GM08714 (cell line): ENCODE results near the gene EFNA4.

Experiments used
- H3K4me3 ChIP-seq: fragments of 200-500 bp; sonication (Bioruptor generic); 2 replicates; pipeline ENCODE4 v1.5.1; 2014; ENCODE audit warnings: mild to moderate bottlenecking, low read length, inconsistent platforms
- ZNF274 ChIP-seq: IDR thresholded peaks from 2 replicates; pipeline ENCODE4 v1.6.1; 2012; ENCODE audit warnings: mild to moderate bottlenecking, low read depth, low read length

The EFNA4 gene

GRCh38 chr1:155052439-155053395 is 10.8 kb upstream of the EFNA4 start:
- H3K4me3 ChIP-seq, result peak overlapping the region; percentile 81; the same call in 1 of the 2 replicates
- TF ChIP-seq ZNF274, result no peak

DNA sequence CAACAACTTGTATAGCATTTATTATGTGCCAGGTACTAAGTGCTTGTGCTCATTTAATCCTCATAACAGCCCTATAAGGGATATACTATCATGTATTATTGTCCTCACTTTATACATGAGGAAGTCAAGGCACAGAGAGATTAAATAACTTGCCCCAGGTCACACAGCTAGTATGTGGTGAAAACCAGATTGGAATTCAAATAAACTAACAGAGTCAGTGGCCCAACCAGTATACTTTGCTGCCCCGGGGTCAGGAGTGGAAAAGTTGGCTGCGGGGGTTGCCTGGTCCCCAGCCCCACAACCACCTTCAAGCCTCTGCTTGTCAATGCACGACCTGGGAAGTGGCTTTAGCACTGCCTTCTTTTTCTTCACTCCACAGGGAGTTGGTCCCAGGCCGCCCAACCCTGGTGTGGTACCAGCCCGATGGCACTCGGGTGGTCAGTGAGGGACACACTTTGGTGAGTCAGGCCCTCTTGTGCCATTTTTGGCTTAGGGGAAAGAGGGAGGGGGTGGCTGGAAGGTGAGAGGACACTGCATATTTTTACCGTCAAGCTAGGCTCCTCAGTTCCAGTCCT is 9.9 kb upstream of the EFNA4 start:
- H3K4me3 ChIP-seq, result no peak overlapping the region
- no peak for TF ChIP-seq ZNF274

GRCh38 chr1:155057104-155057503 is 6.4 kb upstream of the EFNA4 start:
- no peak overlapping the region for H3K4me3 ChIP-seq
- no peak for TF ChIP-seq ZNF274

GRCh38 chr1:155057788-155058211 is 5.7 kb upstream of the EFNA4 start:
- no peak for TF ChIP-seq ZNF274

DNA sequence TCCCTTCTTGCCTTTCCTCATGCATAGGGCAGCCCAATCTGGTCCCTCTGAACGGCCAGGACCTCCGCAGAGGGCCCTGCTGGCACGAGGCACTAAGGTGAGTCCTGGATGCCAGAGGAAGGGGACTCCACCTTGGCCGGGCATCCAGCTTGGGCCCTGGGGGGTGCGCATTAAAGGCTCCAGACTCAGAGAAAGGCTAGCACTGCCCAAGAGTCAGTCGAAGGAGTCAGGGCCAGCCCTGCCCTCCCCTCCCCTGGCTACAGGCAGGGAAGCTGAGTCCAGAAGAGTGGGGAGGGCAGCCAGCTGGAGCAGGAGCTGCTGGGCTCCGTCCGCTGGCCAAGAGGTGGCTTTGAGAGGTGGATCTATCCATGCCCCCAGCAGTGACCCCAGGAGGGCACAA is 2.8 kb upstream of the EFNA4 start:
- TF ChIP-seq ZNF274, result no peak
- H3K4me3 ChIP-seq, result no peak overlapping the region

More at GRCh38 chr1:155057788-155058211, 5.7 kb upstream of the EFNA4 start:
- no peak overlapping the region for H3K4me3 ChIP-seq

DNA sequence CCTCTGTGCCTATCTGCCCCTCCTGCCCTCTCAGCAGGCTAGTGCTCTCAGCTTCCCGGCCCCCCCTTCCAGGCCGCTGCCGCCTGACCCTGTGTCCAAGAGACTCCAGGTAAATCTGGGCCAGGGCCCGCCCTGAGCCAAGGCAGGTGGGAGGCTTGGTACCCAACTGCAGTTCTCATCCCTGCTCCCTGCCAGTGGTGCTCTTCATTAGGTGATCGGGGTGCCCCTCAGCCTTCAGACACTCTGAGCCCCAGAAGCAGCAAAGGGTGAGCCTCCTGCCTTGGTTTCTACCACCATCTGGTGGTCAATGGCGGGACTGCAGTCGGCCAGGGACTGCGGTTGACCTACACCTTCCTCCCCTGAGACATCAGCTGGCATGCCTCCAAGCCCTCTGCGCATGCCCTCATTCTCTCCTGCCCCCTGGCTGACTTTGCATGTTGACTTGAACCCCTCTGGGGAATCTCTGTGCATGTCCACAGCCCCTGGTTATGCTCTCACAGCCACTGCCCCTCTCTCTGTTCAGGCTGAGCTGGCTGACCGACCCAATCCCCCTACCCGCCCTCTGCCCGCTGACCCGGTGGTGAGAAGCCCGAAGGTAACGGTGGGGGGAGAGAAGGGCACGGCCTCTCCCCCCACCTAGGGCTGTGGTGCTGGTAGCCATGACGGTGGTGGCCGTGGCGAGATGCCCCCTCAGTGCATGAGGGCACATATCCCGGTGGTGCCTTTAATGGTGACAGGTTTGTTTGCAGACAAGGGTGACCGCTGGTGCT is 2.0 kb upstream of the EFNA4 start:
- TF ChIP-seq ZNF274, result no peak
- no peak overlapping the region for H3K4me3 ChIP-seq

- no peak for TF ChIP-seq ZNF274
- no peak overlapping the region for H3K4me3 ChIP-seq
These were observed 1.3 kb upstream of the EFNA4 start for GRCh38 chr1:155062151-155062686.

DNA sequence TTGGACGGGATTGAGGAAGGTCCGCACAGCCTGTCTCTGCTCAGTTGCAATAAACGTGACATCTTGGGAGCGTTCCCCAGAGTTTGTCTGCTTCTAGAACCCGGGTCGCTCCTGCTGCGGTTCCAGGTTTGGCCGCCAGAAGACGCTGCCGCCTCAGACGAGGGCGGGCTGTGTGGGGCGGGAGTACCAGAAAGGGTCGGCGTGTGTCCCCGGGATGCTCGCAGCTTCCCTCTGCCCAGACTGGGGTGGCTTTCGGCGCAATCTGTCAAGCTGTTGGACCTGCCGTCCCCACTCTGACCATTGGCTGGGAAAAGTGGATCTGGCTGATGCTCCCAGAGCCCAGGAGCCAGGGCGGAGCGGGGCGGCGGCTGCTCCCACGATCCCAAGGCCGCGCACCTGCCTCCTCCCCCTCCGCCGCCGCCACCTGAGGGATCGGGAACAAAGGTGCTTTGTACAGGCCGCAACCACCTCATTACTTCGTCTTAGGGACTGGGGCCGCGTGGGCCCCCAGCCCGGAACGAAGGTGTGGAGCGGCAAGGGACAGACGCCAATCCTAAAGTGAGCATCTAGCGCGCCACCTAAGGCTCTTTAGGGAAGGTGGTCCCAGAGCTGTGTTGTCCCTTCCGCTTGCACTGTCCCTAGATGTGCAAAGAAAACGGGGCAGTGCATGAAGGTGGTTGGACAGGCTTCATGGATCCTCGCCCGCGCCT is 683 bp upstream of the EFNA4 start:
- no peak for TF ChIP-seq ZNF274
- peak overlapping the region; percentile 79; the same call in 1 of the 2 replicates for H3K4me3 ChIP-seq

DNA sequence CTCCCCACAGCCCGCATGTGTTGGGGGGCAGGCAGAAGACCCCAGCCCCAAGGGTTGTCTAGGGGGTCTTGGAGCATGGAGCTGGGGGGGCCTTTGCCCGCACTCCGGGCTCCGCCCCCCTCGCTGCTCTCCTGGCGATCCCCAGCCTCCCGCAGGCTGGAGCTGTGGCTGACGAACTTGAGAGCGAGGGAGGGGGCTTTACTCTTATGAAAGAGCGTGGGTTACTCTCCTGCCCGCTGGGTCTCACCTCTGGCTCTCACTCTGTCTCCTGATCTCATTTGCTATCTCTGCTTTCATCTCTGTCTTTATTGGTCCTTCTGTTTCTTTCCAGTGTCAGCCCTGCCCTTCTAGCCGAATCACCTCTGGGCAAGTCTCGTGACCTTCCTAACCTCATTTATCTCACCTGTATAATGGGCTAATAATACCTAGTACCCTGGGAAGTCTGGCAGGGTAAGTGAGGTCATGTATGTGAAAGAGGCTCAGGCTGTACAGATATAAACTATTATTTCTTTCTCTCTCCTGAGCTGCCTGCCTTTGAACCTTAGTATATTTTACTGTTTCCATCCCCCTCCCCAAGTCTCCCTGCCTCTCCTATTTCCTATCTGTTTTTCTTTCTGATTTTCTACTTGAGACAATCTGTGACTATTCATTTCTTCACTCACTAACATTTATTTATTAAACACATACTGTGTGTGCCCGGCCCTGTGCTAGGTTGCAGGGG is 731 bp downstream of the EFNA4 start:
- H3K4me3 ChIP-seq, result peak overlapping the region; percentile 79
- no peak for TF ChIP-seq ZNF274

DNA sequence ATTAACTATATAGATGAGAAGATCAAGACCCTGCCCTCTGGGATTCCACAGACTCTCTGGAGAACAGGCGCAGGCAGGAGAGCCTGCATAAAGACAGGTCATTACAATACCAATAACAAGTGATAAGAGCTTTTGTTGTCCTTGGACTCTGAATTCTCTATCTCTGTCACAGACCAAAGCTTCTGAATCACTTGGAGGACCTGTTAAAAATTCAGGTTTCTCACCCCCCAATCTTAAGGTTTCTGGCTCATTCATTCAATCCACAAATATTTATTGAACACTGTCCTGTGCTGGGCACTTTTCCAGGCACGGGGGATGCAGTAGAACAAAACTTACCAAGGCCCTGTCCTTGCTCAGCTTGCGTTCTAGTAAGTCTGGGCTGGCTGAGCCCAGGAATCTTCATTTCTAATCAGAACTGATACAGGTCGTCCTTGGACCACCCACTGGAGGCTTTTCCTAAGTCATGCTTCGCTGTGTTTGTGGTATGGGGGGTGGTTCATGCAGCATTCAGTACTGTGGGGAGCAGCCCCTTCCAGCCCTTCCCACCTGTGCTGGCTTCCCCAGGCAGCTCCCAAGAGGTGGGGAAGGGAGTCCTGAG is 1.4 kb downstream of the EFNA4 start:
- no peak overlapping the region for H3K4me3 ChIP-seq
- TF ChIP-seq ZNF274, result no peak

GRCh38 chr1:155066777-155067176 is 3.2 kb downstream of the EFNA4 start:
- TF ChIP-seq ZNF274, result no peak
- H3K4me3 ChIP-seq, result no peak overlapping the region

DNA sequence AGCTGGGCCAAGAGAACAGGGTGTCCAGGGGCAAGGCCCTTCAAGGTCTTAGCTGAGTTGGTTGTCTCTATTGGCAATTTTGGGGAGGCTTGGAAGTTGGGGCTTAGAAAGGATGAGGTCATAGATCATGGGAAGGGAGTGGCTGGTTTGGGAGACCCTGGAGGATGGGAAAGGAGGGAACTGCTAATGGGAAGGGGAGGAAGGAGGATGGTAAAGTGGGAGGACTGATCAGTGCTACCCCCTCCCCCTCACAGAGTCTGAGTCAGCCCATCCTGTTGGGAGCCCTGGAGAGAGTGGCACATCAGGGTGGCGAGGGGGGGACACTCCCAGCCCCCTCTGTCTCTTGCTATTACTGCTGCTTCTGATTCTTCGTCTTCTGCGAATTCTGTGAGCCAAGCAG is 5.1 kb downstream of the EFNA4 start:
- TF ChIP-seq ZNF274, result no peak
- H3K4me3 ChIP-seq, result no peak overlapping the region
